Neuronal stem cell (in vitro differentiated cells): ENCODE results near the gene DHX36.

Experiments used
- DNase-seq: peaks from one replicate; pipeline ENCODE4 v3.0.0-alpha.2; 2013; ENCODE audit warnings: low spot score
- H2AFZ ChIP-seq: one replicate; pipeline ENCODE4 v1.6.1; 2013; ENCODE audit warnings: mild to moderate bottlenecking, low read length, inconsistent platforms
- H2AK5ac ChIP-seq: 2 replicates; pipeline ENCODE4 v1.6.1; 2013; ENCODE audit warnings: low read depth, mild to moderate bottlenecking, inconsistent platforms, low read length, moderate library complexity, mixed read lengths
- H2BK120ac ChIP-seq: 2 replicates; pipeline ENCODE4 v1.6.1; 2013; ENCODE audit warnings: low read depth, mild to moderate bottlenecking, inconsistent platforms, low read length, moderate library complexity, mixed read lengths
- H2BK12ac ChIP-seq: one replicate; pipeline ENCODE4 v1.6.1; 2013; ENCODE audit warnings: low read length, inconsistent platforms
- H2BK15ac ChIP-seq: 2 replicates; pipeline ENCODE4 v1.6.1; 2013; ENCODE audit warnings: mild to moderate bottlenecking, low read length, inconsistent platforms, mixed read lengths
- H2BK5ac ChIP-seq: one replicate; pipeline ENCODE4 v1.6.1; 2013; ENCODE audit warnings: inconsistent platforms, mild to moderate bottlenecking, low read length, moderate library complexity
- H3K14ac ChIP-seq: one replicate; pipeline ENCODE4 v1.6.1; 2013; ENCODE audit warnings: low read length, inconsistent platforms
- H3K18ac ChIP-seq: 2 replicates; pipeline ENCODE4 v1.6.1; 2013; ENCODE audit warnings: low read length, inconsistent platforms
- H3K23ac ChIP-seq: 2 replicates; pipeline ENCODE4 v1.6.1; 2013; ENCODE audit warnings: low read depth, mild to moderate bottlenecking, mixed read lengths, low read length, inconsistent platforms; ENCODE audit not compliant: poor library complexity
- H3K27ac ChIP-seq: replicated peaks from 3 replicates; pipeline ENCODE4 v1.5.1; 2013; ENCODE audit warnings: low read length, inconsistent platforms
- H3K27me3 ChIP-seq, 3 experiments: 2 replicates each; pipeline ENCODE4 v1.6.1; 2013; ENCODE audit warnings: low read length in 3 of 3, mild to moderate bottlenecking in 2 of 3, inconsistent platforms in 1 of 3, low read depth in 1 of 3, mixed read lengths in 1 of 3, moderate library complexity in 1 of 3; ENCODE audit not compliant: control insufficient read depth in 3 of 3, insufficient read depth in 3 of 3
- H3K36me3 ChIP-seq, 2 donors: replicated peaks in 1 of 2; 2 replicates each; pipeline ENCODE4 v1.6.1; 2013; ENCODE audit warnings: low read length in 2 of 2; ENCODE audit not compliant: control insufficient read depth in 2 of 2, insufficient read depth in 2 of 2
- H3K4ac ChIP-seq: 2 replicates; pipeline ENCODE4 v1.6.1; 2013; ENCODE audit warnings: inconsistent platforms, mild to moderate bottlenecking, low read length, moderate library complexity
- H3K4me1 ChIP-seq, 2 donors: 1 replicate in 1 of 2; 2 replicates in 1 of 2; pipeline ENCODE4 v1.6.1; 2013; ENCODE audit warnings: low read length in 2 of 2, low read depth in 1 of 2; ENCODE audit not compliant: control insufficient read depth in 2 of 2, insufficient read depth in 1 of 2
- H3K4me2 ChIP-seq: one replicate; pipeline ENCODE4 v1.6.1; 2013; ENCODE audit warnings: mild to moderate bottlenecking, low read length, inconsistent platforms; ENCODE audit not compliant: insufficient read depth, poor library complexity, severe bottlenecking
- H3K4me3 ChIP-seq, 2 donors: 2 replicates each; pipeline ENCODE4 v1.5.1; 2013; ENCODE audit warnings: low read length in 2 of 2, mild to moderate bottlenecking in 2 of 2, inconsistent platforms in 1 of 2, moderate library complexity in 1 of 2
- H3K79me1 ChIP-seq: one replicate; pipeline ENCODE4 v1.6.1; 2013; ENCODE audit warnings: low read depth, mild to moderate bottlenecking, inconsistent platforms, low read length, moderate library complexity
- H3K9ac ChIP-seq: one replicate; pipeline ENCODE4 v1.6.1; 2013; ENCODE audit warnings: mild to moderate bottlenecking, low read depth, low read length, inconsistent platforms; ENCODE audit not compliant: poor library complexity
- H3K9me3 ChIP-seq, 2 donors: replicated peaks in 1 of 2; 2 replicates each; pipeline versions ENCODE3 to v1.6.1; 2013; ENCODE audit warnings: low read length in 2 of 2, mild to moderate bottlenecking in 2 of 2, inconsistent platforms in 1 of 2, low read depth in 1 of 2, mixed read lengths in 1 of 2, moderate library complexity in 1 of 2; ENCODE audit not compliant: control insufficient read depth in 2 of 2, insufficient read depth in 1 of 2
- H4K8ac ChIP-seq: one replicate; pipeline ENCODE4 v1.6.1; 2013; ENCODE audit warnings: low read depth, mild to moderate bottlenecking, inconsistent platforms, low read length, moderate library complexity
- H4K91ac ChIP-seq: one replicate; pipeline ENCODE4 v1.6.1; 2013; ENCODE audit warnings: low read length, low read depth, mild to moderate bottlenecking, inconsistent platforms; ENCODE audit not compliant: poor library complexity
- WGBS, 2 donors: extraction: QIAGEN DNeasy Blood & Tissue Kit; methylation state at CpG; one replicate each; pipeline ENCODE4 v1.1.7; 2013; ENCODE audit warnings: missing lambda C conversion rate in 2 of 2, mixed read lengths in 1 of 2; ENCODE audit not compliant: insufficient read length in 2 of 2, insufficient replicate concordance in 1 of 2; ENCODE audit errors: extremely low coverage in 2 of 2; 5-methylcytosine and 5-hydroxymethylcytosine counted together

Gene DHX36

DNA sequence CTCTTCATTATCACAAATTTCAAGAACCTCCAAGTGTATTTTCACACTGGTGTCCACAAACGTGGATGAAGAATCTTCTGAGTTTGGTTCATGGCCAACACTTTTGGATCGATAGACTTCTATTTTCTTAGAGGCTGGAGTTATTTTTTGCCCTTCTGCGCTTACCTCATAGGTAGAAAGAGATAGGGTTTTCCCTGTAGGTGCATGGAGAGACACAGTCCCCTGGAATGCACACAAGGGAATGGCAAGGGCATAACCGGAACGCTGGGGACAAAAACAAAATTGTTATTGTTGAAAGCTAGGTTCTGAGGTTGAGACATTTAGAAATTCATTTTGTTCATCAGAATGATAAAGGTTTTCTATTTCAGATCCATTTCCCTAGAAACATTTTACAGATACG is 13.7 kb upstream of the DHX36 start:
- no peak overlapping the region for H2BK12ac ChIP-seq
- H3K79me1 ChIP-seq, result no peaks in the 10 kb centered on the region
- no peaks in the 10 kb centered on the region for H3K4me1 ChIP-seq
- H4K91ac ChIP-seq, result no peak overlapping the region
- H3K18ac ChIP-seq, result no peak overlapping the region
- no peak overlapping the region for H2BK15ac ChIP-seq
- no peak for DNase-seq
- no CpG with 5 or more reads among the region's 6 CpGs for whole genome bisulfite sequencing, 2 donors
- H3K4me3 ChIP-seq, result no peak overlapping the region
- H3K9me3 ChIP-seq, result no peaks in the 10 kb centered on the region
- no peak overlapping the region for H3K4me2 ChIP-seq
- H3K36me3 ChIP-seq, result no peaks in the 10 kb centered on the region
- H2AK5ac ChIP-seq, result no peak overlapping the region
- H3K23ac ChIP-seq, result no peak overlapping the region
- no peak overlapping the region for H3K4ac ChIP-seq
- H3K27ac ChIP-seq, result no peak overlapping the region
- peaks cover 0 to 14% (median 0%) of the 10 kb centered on the region in 3 experiments for H3K27me3 ChIP-seq
- H2BK120ac ChIP-seq, result no peak overlapping the region
- no peak overlapping the region for H3K9ac ChIP-seq
- H2BK5ac ChIP-seq, result no peak overlapping the region
- no peak overlapping the region for H2AFZ ChIP-seq
- H3K14ac ChIP-seq, result no peak overlapping the region
- no peak overlapping the region for H4K8ac ChIP-seq

DNA sequence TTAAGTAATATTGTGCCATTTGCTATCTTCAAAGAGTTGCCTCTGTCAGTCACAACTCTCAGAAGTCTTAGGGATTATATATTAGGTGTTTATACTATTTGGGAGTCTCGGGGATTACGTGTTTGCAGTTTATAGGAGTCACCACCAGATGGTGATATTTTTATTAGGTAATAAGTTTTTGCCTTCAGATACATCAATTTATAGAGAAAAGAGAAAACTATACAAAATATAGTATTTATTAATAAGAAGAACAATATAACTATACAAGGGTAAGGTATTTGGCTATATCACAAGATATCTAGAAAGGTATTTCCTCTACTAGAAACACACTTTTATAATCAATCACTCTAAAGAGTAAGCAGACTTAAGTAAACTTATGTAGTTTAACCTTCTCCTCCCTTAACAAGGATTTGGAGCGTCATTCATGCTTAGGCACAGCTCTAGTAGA is 10.7 kb upstream of the DHX36 start:
- peaks cover 0 to 31% (median 0%) of the 10 kb centered on the region in 3 experiments for H3K27me3 ChIP-seq

DNA sequence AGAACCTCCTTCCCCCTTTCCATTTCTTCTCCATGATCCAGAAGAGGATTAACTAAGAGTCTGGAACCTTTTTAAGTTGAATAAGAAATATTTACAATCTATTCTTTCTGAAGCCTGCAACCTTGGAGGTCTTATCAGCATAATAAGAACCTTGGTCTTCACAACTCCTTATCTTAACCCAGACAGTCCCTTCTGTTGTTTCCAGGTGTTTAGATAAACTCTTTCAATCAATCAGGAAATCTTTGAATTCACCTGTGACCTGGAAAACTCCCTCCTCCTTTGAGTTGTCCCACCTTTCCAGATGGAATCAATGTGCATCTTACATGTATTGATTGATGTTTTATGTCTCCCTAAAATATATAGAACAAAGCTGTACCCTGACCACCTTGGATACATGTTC is 3.6 kb upstream of the DHX36 start:
- Histone ChIP-seq H3K27ac (no peak overlapping the region), H2BK5ac (no peak overlapping the region), H4K8ac (no peak overlapping the region), H3K18ac (no peak overlapping the region), H3K4me1 (no peaks in the 10 kb centered on the region), H3K4ac (no peak overlapping the region), H2AK5ac (no peak overlapping the region), H2BK15ac (no peak overlapping the region), H2AFZ (no peak overlapping the region), H3K36me3 (peaks cover 0 to under 1% of the 10 kb centered on the region in 2 donors), H3K4me3 (no peak overlapping the region), H3K14ac (no peak overlapping the region), H3K4me2 (no peak overlapping the region), H2BK120ac (no peak overlapping the region), H3K27me3 (peaks cover 0 to 21% (median 0%) of the 10 kb centered on the region in 3 experiments), H3K79me1 (no peaks in the 10 kb centered on the region), H3K23ac (no peak overlapping the region), H3K9me3 (no peaks in the 10 kb centered on the region), H3K9ac (no peak overlapping the region), H4K91ac (no peak overlapping the region), H2BK12ac (no peak overlapping the region)
- DNase-seq, result no peak

More for the DNA sequence above, 10.7 kb upstream of the DHX36 start:
- Histone ChIP-seq H3K36me3 (no peaks in the 10 kb centered on the region), H2BK120ac (no peak overlapping the region), H2BK12ac (no peak overlapping the region), H2AK5ac (no peak overlapping the region), H3K4me3 (no peak overlapping the region), H3K4me2 (no peak overlapping the region), H3K4ac (no peak overlapping the region), H2AFZ (no peak overlapping the region), H3K9me3 (no peaks in the 10 kb centered on the region), H3K27ac (no peak overlapping the region), H3K9ac (no peak overlapping the region), H4K8ac (no peak overlapping the region), H4K91ac (no peak overlapping the region), H3K4me1 (no peaks in the 10 kb centered on the region), H3K79me1 (no peaks in the 10 kb centered on the region), H3K23ac (no peak overlapping the region), H2BK15ac (no peak overlapping the region), H2BK5ac (no peak overlapping the region), H3K14ac (no peak overlapping the region), H3K18ac (no peak overlapping the region)
- no CpG with 5 or more reads among the region's 3 CpGs for WGBS, 2 donors
- DNase-seq, result no peak

DNA sequence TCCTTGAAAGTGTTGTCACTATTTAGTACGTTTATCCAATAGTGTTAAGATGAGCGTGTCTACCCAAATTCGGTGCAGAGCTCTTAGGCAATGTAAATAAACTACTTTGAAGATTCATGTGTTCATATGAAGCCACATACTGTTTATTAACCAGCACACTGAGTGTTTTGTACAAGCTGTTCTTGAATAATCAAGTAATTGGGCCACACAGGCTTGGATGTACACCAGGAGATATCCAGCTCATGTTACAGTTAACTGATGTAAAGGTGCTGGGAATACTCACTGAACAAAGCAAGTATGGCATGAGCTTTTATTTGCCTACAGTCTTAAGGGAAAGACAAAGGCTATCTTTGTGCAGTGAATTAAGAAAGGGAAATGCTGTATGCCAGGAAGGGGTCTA is 632 bp upstream of the DHX36 start:
- DNase-seq, result no peak
- Histone ChIP-seq H3K79me1 (no peaks in the 10 kb centered on the region), H2BK5ac (no peak overlapping the region), H2AFZ (peak overlapping the region; percentile 80), H4K8ac (no peak overlapping the region), H3K9ac (no peak overlapping the region), H3K27me3 (peaks cover 0 to 6% (median 0%) of the 10 kb centered on the region in 3 experiments), H2AK5ac (no peak overlapping the region), H4K91ac (no peak overlapping the region), H3K4me1 (peaks cover 2 to 4% of the 10 kb centered on the region in 2 donors), H3K9me3 (peaks cover 0 to 27% of the 10 kb centered on the region in 2 donors), H2BK15ac (no peak overlapping the region), H3K27ac (no peak overlapping the region), H3K4ac (no peak overlapping the region), H3K14ac (no peak overlapping the region), H3K23ac (no peak overlapping the region), H3K36me3 (peaks cover 2 to 30% of the 10 kb centered on the region in 2 donors), H2BK12ac (no peak overlapping the region), H2BK120ac (no peak overlapping the region), H3K4me2 (no peak overlapping the region), H3K4me3 (peak overlapping the region in 1 of 2 donors; percentile 76), H3K18ac (no peak overlapping the region)
- WGBS, 2 donors, result no CpG with 5 or more reads among the region's 3 CpGs
